Stomach smooth muscle (tissue), 2 donors: ENCODE measurements around the gene GALNT8.
"Not testable (repeated sequence)": the region's sequence is repeated elsewhere in the genome, so short reads cannot be mapped to it uniquely, and the experiment has no call there.

ENCODE experiments used
- H3K27ac ChIP-seq: one replicate; pipeline ENCODE4 v1.7.0; 2013; ENCODE audit warnings: mild to moderate bottlenecking, low read length, inconsistent platforms
- H3K27me3 ChIP-seq, 2 donors: one replicate each; pipeline ENCODE4 v1.7.0; 2013; ENCODE audit warnings: low read length in 2 of 2; ENCODE audit not compliant: insufficient read depth in 2 of 2, control insufficient read depth in 1 of 2
- H3K36me3 ChIP-seq, 2 donors: one replicate each; pipeline ENCODE4 v1.7.0; 2013; ENCODE audit warnings: low read length in 2 of 2; ENCODE audit not compliant: control insufficient read depth in 2 of 2, insufficient read depth in 2 of 2
- H3K4me1 ChIP-seq: one replicate; pipeline ENCODE4 v1.7.0; 2013; ENCODE audit warnings: low read length; ENCODE audit not compliant: control insufficient read depth, insufficient read depth
- H3K4me3 ChIP-seq, 2 donors: one replicate each; pipeline ENCODE4 v1.7.0; 2013; ENCODE audit warnings: low read length in 2 of 2
- H3K9ac ChIP-seq, 2 donors: one replicate each; pipeline ENCODE4 v1.7.0; 2013; ENCODE audit warnings: low read length in 2 of 2, mild to moderate bottlenecking in 1 of 2
- H3K9me3 ChIP-seq, 2 donors: one replicate each; pipeline ENCODE4 v1.7.0; 2013; ENCODE audit warnings: low read length in 2 of 2; ENCODE audit not compliant: control insufficient read depth in 2 of 2
- donor health status: healthy.
- donor health status: Pancreatic carcinoma.

The GALNT8 gene

DNA sequence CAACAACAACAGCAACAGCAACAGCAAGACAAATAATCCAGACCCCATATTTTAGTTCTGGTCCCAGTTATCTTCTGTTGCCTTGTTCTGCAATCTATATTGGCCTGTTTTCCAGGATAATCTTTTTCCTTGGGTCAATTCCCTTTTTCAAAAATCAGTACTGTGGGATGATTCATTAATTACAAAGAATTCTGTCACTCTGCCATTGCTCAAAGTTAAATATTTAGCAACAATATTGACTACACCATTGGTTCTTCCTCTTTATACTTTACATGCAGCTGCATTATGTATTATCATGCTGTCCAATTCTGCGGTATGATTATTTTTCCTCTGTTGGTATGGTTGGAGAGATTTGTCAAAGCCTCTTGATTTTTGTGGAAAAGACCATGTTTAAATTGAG lies 10.1 kb upstream of the GALNT8 start:
- no peak overlapping the region for H3K27ac ChIP-seq
- H3K27me3 ChIP-seq = no peaks in the 10 kb centered on the region
- no peak overlapping the region for H3K9ac ChIP-seq
- no peak overlapping the region for H3K4me3 ChIP-seq
- H3K9me3 ChIP-seq = no peaks in the 10 kb centered on the region
- no peaks in the 10 kb centered on the region for H3K4me1 ChIP-seq
- no peaks in the 10 kb centered on the region for H3K36me3 ChIP-seq

DNA sequence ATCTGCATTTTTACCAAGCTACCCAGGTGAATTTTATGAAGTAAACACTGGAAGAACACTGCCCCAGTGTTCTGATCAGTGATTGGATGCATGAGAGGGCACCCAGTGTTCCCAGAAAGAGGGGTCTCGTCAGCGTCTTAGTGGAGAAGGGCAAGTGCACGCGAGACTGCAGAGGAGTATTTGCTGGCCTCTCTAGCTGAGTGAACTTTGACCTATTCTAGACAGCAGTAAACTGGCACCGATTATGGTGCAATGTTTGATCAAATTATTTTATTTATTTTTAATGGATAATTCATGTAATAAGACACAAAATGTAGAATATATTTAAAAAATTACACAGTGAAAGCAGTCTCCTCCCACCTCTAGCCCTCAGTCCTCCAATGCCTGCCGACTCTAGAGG lies 5.3 kb upstream of the GALNT8 start:
- Histone ChIP-seq H3K27me3 (no peaks in the 10 kb centered on the region), H3K27ac (no peak overlapping the region), H3K4me3 (no peak overlapping the region)

DNA sequence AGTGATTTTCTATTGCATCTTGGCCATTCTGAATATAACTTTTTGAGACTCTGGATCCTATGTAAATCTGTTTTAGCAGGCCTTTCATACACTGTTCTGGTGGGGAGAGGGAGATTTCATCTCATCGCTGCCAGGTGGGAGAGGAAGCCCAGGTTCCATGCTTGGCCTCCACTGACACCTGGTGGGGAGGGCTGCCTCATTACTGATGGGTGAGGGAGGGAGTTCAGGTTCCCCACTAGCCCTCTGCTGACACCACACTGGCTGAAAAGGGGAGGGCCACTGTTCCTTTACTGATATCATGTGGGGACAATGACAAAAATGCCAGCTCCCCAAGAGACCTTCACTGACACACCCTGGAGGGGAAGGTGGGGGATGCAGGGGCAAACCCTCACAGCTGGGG lies 2.4 kb upstream of the GALNT8 start:
- no peaks in the 10 kb centered on the region for H3K9me3 ChIP-seq
- H3K27ac ChIP-seq = no peak overlapping the region
- H3K27me3 ChIP-seq = peaks cover 0 to 2% of the 10 kb centered on the region in 2 donors
- H3K9ac ChIP-seq = no peak overlapping the region
- H3K4me1 ChIP-seq = no peaks in the 10 kb centered on the region
- no peak overlapping the region for H3K4me3 ChIP-seq
- H3K36me3 ChIP-seq = no peaks in the 10 kb centered on the region

More for the DNA sequence above, 5.3 kb upstream of the GALNT8 start:
- no peaks in the 10 kb centered on the region for H3K36me3 ChIP-seq
- no peaks in the 10 kb centered on the region for H3K9me3 ChIP-seq
- no peaks in the 10 kb centered on the region for H3K4me1 ChIP-seq
- H3K9ac ChIP-seq = no peak overlapping the region

DNA sequence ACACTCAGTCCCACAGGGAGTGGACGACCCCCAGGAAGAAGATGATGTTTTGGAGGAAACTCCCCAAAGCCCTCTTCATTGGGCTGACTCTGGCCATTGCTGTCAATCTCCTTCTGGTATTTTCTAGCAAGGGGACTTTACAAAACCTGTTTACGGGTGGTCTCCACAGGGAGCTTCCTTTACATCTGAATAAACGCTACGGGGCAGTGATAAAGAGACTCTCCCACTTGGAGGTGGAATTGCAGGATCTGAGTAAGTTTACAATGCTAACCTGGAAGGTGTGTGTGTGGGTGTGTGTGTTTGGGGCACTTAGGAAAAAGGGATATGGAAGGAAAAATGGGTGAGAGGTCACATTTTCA lies 416 bp downstream of the GALNT8 start:
- peaks cover 0 to 2% of the 10 kb centered on the region in 2 donors for H3K27me3 ChIP-seq
- no peaks in the 10 kb centered on the region for H3K9me3 ChIP-seq
- H3K9ac ChIP-seq = no peak overlapping the region
- no peaks in the 10 kb centered on the region for H3K4me1 ChIP-seq
- H3K4me3 ChIP-seq = no peak overlapping the region
- no peaks in the 10 kb centered on the region for H3K36me3 ChIP-seq
- H3K27ac ChIP-seq = no peak overlapping the region

DNA sequence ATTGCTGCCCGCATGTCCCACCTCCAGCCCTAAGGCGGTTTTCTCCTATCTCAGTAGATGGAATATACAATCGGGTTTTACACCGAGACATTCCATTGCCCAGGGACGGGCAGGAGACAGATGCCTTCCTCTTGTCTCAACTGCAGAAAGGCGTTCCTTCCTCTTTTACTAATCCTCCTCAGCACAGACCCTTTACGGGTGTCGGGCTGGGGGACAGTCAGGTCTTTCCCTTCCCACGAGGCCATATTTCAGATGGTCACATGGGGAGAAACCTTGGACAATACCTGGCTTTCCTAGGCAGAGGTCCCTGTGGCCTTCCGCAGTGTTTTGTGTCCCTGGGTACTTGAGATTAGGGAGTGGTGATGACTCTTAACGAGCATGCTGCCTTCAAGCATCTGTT lies 1.4 kb downstream of the GALNT8 start:
- not testable (repeated sequence) for H3K9ac ChIP-seq, H3K27me3 ChIP-seq, H3K4me3 ChIP-seq, H3K4me1 ChIP-seq, H3K9me3 ChIP-seq, H3K27ac ChIP-seq, H3K36me3 ChIP-seq

DNA sequence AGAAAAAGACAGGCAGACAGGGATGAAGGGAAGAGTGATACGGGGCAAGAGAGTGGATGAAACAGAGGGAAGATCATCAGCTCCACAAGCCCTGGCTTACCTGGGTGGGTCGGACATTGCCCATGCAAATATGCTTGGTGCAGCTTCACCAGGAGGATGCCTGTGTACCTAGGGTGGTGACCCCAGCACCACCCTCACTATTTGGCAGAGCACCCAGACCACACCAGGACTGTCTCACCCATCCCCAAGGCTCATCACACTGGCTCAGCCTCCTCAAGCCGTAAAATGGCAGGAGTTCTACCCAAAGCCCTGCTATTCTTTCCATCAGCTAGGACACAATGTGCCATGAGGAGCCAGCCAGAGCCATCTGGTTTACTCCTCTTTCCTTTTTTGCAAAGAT lies 3.0 kb downstream of the GALNT8 start:
- no peaks in the 10 kb centered on the region for H3K9me3 ChIP-seq
- no peaks in the 10 kb centered on the region for H3K36me3 ChIP-seq
- no peaks in the 10 kb centered on the region for H3K4me1 ChIP-seq
- no peak overlapping the region for H3K27ac ChIP-seq
- H3K4me3 ChIP-seq = no peak overlapping the region
- peaks cover 0 to 2% of the 10 kb centered on the region in 2 donors for H3K27me3 ChIP-seq
- no peak overlapping the region for H3K9ac ChIP-seq

DNA sequence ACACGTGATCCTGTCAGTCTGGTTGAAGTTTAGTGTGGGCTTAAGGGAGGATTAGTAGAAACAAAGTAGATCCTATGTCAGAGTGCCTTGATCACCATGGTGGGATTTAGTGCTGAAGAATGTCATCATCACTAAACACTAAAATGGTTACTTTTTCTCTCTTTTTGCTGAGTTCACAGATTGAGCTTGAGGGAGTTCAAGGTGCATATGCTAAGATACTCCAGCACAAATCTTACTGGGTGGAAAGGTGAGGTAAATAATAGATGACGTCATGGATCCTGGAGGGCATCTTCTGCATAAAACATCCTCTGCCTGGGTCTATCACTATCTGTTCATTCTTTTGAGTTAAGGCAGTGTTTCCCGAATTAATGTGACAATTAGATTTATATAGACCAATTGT lies 4.9 kb downstream of the GALNT8 start:
- H3K27ac ChIP-seq = no peak overlapping the region
- no peak overlapping the region for H3K4me3 ChIP-seq
- peaks cover 0 to 2% of the 10 kb centered on the region in 2 donors for H3K27me3 ChIP-seq
- no peaks in the 10 kb centered on the region for H3K36me3 ChIP-seq
- no peaks in the 10 kb centered on the region for H3K4me1 ChIP-seq
- H3K9me3 ChIP-seq = no peaks in the 10 kb centered on the region
- H3K9ac ChIP-seq = no peak overlapping the region

DNA sequence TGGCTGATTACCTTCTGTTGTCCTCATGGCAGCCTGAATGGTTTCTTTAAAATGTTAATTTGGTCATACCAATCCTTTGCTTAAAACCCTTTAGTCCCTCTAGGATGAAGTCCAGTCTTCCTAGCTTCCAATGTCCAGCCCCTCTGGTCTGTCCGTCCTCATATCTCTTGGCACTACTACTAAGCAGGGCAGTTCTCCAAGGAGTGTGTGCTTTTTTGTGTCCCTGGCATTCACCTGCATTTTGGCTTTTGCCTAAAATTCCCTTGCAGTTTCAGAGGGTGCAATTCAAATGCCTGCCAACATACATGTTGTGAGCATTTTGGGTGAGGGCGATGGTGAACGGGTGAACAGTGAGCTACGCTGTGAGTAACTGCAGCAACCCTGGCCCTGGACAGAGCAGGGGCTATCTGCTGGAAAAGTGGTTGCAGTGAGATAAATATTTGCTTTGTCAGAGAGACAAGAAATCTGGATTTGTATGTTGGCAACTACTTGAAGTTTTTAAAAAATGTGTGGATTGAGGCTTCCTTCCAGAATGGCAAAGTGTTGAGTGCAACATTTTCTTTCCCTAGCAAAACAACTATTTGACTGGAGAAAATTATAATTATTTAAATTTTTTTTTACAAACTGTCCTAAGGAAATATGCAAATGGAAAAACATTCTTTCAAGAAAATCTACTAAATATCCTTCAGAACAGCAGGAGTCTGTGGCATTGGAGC lies 14.6 kb downstream of the GALNT8 start:
- Histone ChIP-seq H3K4me1 (no peaks in the 10 kb centered on the region), H3K27ac (no peak overlapping the region), H3K9me3 (no peaks in the 10 kb centered on the region), H3K36me3 (no peaks in the 10 kb centered on the region), H3K4me3 (no peak overlapping the region), H3K9ac (no peak overlapping the region), H3K27me3 (no peaks in the 10 kb centered on the region)

DNA sequence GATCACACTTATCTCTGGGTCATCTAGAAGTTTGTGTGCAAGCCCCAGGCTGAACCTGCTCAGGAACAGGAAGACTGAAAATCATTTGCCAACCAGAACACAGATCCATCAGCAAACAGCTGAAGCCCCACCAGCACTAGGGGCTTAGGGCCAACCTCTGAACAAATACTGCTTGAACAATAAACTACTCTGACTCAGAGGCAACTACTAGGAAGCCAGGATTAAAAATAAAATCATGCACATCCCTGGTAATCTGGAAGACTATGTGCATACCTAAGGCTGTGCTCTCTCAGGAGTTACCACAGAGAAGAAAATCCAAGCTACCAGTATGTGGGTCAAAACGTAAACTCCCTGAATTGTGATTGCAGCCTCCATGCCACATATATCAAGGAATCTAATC lies 15.9 kb downstream of the GALNT8 start:
- H3K27me3 ChIP-seq = no peaks in the 10 kb centered on the region
- no peaks in the 10 kb centered on the region for H3K4me1 ChIP-seq
- no peak overlapping the region for H3K9ac ChIP-seq
- no peaks in the 10 kb centered on the region for H3K36me3 ChIP-seq
- no peak overlapping the region for H3K4me3 ChIP-seq
- H3K27ac ChIP-seq = no peak overlapping the region
- H3K9me3 ChIP-seq = no peaks in the 10 kb centered on the region

DNA sequence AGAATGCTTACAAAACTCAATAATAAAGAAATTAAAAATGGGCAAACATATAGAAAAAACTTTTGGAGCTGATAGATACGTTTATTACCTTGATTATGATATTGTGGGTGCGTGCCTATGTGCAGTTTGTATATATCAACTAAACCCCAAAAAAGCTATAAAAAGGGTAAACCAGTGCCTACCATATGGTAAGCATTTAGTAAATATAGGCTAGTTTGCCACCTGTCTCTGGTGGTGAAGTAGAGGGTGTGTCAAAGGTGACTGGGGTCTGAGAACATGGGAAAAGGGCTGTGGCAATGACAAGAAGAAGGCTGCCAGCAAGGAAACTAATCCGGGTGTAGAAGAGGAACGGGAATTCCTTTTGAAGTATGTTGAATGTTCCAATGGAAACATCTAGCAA lies 18.3 kb downstream of the GALNT8 start:
- Histone ChIP-seq H3K9ac (no peak overlapping the region), H3K27ac (no peak overlapping the region), H3K4me1 (no peaks in the 10 kb centered on the region), H3K27me3 (no peaks in the 10 kb centered on the region), H3K9me3 (no peaks in the 10 kb centered on the region), H3K36me3 (no peaks in the 10 kb centered on the region), H3K4me3 (no peak overlapping the region)

DNA sequence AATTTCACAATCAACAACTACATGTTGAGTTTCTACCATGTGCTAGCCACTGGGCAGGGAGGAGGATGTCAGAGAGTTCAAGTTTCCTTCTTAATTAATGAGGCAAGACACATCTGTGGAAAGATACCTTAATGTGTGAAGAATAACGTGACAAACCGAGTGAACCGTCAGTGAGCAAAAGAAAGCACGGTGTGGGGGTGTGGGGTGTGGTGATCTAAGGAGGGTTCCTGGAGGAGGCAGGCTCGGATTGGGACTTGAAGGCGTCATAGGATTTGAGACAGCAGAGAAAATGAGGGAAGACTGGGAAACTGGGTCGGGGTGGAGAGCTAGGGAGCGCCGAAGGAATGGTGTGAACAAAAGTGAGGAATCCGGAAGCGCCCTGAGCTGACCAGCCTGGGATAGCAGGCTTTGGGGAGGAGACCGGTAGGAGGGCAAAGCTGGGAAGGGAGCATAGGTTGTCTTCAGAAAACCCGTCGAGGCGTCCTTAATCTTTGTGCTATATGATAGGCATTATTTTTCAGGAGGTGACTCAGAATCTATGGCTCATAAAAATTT lies 22.3 kb downstream of the GALNT8 start:
- Histone ChIP-seq H3K9me3 (no peaks in the 10 kb centered on the region), H3K27me3 (no peaks in the 10 kb centered on the region), H3K4me3 (no peak overlapping the region), H3K27ac (no peak overlapping the region), H3K9ac (no peak overlapping the region), H3K4me1 (no peaks in the 10 kb centered on the region), H3K36me3 (no peaks in the 10 kb centered on the region)
